HG02970 (cell line): ENCODE data around the gene ULBP2.
"Not testable (repeated sequence)": the region's sequence is repeated elsewhere in the genome, so short reads cannot be mapped to it uniquely, and the experiment has no call there.

Experiments
- ATAC-seq: cut with Tn5 transposase; IDR thresholded peaks from one replicate; pipeline ENCODE4 v1.9.1; 2021; ENCODE audit warnings: mild to moderate bottlenecking, moderate library complexity, moderate number of reproducible peaks; ENCODE audit not compliant: unreplicated experiment, low FRiP score

The ULBP2 gene

DNA sequence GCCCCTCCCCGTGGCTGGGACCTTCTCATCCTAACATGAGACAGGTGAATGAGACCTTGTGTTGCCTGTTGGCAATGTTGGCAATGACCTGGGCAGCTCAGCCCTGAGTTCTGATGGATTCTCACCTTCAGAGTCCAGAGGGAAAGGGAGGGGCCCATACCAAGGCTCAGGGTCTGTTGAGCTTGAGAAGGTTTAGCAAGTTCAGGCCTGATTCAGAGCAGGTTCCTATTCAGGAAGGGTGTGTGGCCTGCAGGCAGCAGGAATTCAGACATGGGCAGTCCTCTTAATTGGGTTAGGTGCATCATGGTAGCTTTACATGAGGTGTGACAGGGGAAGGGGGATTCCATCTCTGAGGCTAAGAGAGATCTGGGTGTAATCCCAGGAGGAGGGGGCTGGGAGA is 5.7 kb downstream of the ULBP2 start:
- ATAC-seq: not testable (repeated sequence)

DNA sequence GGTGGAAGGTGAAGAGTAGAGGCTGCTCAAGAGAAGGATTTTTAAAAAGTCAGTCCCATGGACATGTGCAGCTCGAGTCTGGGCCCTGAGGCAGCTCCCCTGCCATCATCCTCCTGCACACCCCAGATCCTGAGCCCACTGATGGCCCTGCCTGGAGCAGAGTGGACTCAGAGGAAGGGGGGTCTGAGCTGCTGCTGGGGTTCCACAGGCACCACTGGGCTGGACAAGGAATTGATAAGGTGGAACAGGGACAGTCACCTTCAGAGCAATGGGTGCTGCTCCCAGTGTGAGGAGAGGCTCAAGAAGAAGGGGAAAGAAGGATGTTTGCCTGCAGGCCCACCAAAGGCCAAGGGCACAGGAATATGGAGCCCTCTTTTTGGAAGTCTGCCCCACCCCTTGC is 6.2 kb downstream of the ULBP2 start:
- no peak for ATAC-seq

DNA sequence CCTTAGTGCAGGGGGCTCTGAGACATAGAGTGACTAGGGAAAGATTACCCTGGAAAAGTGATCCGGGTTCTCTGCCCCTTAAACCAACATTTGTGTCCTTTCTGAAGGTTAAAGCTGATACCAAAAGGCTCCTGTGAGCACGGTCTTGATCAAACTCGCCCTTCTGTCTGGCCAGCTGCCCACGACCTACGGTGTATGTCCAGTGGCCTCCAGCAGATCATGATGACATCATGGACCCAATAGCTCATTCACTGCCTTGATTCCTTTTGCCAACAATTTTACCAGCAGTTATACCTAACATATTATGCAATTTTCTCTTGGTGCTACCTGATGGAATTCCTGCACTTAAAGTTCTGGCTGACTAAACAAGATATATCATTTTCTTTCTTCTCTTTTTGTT is 6.8 kb downstream of the ULBP2 start:
- ATAC-seq: no peak

DNA sequence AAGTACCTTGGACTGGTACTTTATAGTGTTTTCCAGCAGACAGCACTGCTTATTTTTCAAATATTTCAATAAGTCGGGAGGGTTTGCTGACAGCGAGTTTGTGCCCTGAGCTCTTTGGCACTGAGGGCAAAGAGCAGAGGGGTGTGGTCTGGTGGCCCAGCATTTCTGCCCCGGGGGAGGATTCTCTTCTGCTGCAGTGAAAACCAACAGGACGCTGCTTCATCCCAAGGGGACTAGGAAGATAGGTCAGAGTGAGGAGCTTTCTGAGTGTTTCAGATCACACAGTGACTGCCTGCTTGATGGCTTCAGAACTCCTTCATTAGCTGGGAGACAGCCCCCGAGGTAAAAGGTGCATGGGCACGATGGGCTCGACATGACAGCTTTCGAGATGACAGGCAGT is 8.6 kb downstream of the ULBP2 start:
- no peak for ATAC-seq

DNA sequence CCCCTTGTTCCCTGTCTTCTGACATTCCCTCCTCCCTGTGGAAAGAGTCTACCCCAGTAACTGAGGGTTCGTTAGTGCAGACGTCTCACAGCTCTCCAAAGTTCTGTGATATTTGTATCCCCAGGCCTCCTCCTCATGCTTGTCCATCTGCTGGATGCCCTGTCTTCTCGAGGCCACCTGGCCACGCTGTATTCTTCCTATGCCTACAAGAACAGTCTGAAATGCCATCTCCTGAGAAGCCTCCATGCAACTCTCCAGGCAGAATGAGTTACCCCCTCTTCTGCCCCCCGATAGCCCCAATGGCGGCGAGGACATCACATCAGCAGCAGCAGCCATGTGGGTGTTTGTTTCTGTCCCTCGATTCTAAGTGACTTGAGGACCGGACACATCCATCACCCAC is 9.3 kb downstream of the ULBP2 start:
- ATAC-seq: no peak

DNA sequence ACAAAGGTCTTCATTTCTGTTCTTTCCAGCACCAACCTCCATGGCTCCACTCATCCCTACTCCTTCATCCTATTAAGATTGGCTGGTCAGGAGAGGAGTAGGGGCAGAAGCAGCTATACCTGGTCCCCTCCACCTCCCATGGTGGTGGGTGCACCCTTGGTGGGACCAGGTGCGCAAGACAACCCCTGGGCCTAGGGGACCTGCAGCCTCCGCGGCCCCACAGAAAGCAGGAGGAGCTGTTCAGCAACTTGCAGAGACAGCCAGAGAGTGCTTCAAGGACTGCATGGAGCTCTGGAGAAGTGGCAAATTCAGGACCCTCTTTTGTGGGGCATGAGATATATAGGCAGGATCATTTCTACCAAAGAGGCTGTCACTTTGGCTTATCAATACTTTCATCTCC is 9.8 kb downstream of the ULBP2 start:
- ATAC-seq: no peak

DNA sequence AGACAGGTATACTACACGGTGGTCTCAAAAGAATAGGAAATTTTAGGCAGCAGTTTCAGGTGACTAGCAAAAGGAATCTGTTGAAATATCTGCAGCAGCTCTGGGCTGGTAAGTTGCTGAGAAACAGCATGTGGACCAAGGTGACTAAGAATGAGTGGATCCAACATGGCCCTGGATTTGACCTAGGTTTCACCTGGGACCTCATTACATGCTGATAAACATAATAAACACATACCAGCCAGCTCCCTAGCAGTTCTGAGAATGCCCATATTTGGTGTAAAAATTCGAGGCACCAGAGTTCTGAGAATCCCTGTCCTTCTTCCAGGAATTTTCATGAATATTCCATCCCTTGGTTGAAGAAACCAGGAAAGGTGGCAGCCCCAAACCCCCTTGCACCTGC is 11.6 kb downstream of the ULBP2 start:
- ATAC-seq: not testable (repeated sequence)

DNA sequence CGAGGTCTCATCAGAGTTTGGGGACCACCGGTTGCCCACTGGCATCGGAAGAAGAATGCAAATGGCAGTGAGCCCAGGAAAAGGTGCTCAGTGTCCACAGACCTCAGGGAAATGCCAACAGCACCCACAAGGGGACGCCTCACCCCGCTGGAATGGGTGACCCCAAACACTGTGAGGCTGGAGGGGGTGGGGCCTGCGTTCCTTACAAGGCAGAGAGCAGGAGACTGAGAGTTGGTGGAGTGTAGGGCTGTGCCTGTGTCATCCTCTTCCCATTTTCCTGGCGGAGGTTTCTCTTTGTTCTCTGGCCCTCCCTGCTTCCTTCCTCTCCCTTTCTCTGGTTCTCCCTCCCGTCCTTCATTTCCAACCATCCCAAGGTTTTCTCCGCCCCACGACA is 12.1 kb downstream of the ULBP2 start:
- not testable (repeated sequence) for ATAC-seq

DNA sequence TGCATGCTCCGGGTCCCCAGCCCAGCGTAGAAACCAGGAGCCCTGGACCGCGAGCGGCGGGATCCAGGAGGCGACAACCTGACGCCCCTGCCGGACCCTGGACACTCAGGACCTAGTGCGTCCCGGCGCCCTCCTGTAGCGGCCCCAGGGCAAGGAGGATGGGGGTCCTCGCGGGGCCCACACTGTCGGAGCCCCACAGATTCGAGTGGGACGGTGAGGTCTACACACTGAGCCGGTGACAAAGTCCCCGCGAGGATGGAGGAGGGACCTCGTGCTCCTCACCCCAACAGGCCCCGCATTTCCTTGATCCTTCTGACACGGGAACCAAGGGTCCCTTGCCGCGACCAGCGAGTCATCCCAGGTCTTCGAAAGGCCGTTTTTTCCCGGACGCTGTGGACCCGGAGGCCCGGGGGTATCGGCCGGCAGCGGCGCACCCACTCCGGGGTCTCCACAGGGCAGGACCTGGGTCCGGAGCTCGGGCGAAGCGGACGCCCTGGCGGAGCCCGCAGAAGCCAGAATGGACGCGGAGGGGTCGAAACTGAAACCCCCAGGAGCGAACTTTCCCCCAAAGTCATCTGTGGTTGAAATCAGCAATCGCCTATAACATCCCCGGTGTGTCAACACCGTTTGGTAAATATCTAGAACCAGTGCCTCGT is 12.6 kb downstream of the ULBP2 start:
- not testable (repeated sequence) for ATAC-seq

DNA sequence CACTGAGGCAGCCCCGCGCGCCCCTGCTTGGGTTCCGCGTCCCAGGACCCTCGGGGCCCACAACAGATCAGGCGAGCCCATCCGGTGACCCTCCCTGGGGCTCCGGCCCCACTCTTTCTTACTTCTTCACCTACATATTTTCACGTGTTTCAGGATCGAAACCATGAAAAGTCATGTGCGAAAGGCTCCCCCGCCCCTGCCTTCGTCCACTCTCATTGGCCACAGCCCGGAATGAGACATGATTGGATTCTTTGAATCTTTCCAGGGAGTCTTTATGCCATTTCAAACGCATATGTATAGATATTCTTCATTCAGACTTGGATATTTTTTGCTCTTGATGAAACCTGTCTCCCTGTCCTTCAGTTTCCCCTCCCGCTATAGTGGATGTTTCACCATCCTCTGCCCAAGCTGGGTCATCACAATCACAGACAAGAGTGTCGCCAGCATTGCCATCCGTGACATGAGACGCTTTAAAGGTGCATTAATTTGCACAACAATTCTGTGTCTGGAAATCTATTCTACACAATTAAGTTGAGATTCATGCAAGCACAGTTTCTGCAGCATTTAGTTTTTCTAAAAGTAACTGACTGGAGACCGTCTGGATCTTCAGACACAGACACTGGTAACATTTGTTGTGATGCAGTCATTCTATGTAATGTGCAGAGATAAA is 13.3 kb downstream of the ULBP2 start:
- not testable (repeated sequence) for ATAC-seq

DNA sequence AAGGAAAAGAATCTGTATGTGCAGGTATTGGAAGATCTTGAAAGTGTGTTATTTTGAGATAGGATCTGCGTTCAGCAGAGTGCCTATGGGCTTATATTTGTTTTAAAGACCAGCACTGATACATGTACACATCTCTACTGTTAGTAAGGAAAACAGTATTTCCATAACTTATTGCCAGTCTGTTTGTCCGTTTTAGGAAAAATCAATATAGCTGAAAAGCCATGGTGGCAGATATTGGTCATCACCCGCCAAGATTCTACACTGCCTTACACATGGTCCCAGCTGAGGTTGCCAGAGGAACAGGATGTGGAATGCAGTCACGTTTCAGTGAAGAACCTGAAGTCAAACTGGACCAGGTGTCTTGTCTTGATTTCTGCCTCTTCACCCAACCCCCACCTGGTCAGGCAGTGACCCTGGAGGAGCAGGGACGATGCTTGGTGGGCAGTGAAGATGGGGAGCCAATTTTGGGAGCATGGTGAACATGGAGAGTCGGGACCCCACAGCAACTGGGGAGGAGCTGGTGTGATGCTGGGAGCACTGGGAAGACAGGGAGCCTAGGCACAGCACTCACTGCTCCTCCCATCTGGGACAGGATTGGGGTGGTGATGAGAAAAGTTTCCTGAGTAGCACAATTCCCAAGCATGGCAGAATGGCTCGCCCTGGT is 14.0 kb downstream of the ULBP2 start:
- ATAC-seq: not testable (repeated sequence)

DNA sequence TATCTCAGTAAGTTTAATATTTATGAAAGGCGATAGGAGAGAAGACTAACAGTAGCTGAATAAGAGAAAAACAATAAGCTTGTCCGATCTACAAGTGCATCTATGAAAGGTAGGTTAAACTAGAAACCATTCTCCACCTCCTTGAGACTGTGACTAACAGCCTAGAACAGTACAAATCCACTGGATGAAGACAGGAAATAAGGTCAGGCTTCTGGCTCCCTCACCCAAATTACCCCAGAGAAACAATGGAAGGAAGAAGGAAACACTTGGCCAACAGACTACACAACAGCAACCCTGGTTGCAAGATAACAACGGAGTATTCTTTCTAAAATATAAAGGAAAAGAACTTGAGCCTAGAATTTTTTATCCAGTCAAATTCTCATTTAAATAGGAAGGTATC is 16.3 kb downstream of the ULBP2 start:
- ATAC-seq: not testable (repeated sequence)

DNA sequence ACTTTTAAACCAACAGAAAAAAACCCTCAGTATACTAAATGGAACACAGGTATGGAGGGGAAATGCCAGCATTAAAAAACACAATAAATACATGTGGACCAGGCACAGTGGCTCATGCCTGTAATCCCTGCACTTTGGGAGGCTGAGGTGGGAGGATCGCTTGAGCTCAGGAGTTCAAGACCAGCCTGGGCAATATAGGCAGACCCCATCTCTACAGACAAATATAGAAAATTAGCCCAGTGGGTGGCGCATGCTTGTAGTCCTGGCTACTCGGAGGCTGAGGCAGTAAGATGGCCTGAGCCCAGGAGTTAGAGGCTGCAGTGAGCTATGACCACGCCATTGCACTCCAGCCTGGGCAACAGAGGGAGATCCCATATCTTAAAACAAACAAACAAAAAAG is 18.0 kb downstream of the ULBP2 start:
- not testable (repeated sequence) for ATAC-seq

DNA sequence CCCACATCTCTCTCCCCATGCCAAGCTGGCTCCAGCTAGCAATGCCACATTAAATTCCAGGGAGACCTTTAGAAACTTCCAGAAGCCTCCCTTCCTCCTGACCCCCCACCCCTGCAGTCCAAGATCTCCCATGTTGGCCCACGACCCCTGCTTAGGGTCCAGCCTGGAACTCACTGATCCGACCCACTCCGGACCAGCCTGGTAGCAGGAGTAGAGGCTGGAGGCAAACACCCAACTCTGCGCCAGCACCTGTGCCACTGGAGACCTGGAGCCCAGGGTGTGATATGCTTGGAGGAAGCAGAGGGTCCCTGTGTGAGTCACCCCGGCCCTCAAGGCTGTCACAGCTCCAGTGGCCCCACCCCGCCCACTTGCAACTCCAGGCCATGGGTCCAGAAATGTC is 18.7 kb downstream of the ULBP2 start:
- no peak for ATAC-seq

DNA sequence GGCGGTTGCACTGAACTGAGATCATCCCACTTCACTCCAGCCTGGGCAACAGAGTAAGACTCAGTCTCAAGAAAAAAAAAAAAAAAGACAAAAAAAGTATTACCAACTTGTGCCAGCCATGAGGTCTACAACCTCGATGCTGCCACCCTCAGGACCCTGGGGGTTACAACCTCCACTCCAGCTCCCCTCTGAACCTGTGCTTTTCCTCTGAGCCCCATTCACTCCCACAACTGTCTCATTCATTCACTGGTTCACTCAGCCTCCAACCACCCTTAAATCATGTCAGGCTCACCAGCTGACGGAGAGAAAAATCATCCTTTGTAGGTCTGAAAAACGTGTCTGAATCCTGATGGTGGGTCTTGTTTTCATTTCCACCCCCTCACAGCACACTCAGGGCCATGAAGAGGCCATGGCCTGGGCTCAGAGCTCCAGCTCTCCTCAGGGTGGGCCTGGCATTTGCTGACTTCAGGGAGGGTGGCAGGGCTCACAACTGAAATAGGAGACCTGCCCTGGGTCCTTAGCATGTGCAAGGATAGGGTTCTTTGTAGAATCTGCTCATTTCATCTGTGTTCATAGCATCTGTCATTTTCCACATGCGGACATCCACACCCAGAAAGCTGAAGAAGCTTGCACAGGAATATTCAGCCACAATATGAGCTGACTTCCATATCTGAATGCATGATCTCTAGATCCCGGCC is 20.1 kb downstream of the ULBP2 start:
- ATAC-seq: no peak

DNA sequence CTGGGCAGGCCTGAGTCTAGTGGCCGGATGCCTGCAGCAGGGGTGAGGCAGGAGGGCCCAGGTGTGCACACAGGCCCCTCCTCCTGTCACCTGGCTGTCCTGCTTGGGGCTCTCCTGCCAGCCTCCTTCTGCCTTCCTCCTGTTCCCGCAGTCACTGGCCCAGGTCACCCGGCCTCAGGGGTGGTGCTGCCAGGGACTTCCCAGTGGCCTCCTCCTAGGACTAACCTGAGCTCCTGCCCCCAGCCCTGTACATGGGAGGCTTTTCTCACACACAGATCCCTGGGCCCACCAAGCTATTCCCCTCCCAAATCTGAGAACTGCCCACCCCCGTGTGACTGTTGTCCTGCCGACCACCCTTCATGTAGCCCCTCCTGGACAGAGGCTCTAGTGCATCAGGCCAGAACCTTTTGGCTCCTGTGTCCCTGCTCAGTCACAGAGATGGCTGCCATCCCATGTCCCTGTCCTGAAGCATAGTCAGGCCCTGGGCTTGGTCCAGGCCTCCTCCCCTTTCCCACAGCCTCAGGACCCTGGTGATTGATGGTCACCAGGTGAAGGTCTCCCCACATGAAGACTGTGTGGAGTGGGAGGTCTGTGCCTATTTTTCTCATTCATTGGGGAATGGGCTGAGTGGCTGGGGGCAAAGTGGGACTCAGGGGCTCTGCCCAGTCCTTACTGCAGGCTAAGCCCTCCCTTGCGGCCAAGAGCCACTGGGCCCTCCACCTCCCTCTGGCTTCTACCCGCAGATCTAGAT is 20.8 kb downstream of the ULBP2 start:
- ATAC-seq: no peak

DNA sequence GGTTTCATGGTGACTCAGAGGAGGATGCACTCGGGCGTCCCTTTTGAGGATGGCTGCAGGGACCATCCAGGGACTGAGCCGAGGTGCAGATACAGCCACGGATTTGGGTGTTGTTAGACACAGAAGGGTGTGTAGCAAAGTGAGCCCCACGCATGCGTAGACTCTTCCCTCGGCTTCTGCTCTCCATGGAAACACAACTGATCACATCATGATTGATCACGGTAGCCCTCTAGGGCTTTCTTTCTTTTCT is 21.3 kb downstream of the ULBP2 start:
- no peak for ATAC-seq

DNA sequence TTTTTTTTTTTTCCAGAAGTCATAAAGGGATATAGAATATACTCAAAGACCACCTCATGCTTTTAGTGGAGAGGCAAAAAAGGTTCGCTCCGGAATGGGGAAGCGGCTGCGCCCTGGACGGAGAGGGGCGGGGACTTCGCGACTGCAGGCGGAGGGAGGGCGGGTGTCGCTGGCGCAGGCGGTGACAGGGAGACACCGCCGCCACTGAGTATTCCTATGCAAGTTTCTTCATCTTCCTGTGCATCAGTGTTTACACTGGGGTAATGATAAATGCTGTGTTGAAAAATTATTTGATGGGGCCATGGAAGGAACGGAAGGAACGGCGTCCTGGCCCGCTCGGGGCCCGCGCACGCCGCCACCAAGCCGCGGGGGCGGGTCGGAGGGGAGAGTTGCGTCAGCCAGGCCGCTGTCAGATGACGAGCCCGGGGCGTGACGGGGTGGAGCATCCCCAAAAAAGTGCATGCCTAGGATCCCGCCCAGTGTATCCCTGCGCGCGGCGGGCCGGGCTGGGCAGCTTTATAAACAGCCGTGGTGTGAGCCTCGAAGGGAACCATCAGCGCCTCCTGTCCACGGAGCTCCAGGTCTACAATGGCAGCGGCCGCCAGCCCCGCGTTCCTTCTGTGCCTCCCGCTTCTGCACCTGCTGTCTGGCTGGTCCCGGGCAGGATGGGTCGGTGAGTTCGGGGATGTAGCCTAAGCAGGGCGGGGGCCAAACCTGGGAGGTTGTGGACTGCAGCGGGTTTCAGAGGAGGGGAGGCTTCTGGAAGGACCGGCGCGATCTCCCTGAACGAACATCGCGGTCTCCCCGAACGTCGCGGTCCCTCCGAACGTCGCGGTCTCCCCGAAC is 21.9 kb downstream of the ULBP2 start, which contains the start of gene ULBP1:
ULBP1 (plus strand) TSS at position 482 of the 846 bp plus-strand sequence; CDS start at position 589, 107 bp downstream.
- no peak for ATAC-seq

DNA sequence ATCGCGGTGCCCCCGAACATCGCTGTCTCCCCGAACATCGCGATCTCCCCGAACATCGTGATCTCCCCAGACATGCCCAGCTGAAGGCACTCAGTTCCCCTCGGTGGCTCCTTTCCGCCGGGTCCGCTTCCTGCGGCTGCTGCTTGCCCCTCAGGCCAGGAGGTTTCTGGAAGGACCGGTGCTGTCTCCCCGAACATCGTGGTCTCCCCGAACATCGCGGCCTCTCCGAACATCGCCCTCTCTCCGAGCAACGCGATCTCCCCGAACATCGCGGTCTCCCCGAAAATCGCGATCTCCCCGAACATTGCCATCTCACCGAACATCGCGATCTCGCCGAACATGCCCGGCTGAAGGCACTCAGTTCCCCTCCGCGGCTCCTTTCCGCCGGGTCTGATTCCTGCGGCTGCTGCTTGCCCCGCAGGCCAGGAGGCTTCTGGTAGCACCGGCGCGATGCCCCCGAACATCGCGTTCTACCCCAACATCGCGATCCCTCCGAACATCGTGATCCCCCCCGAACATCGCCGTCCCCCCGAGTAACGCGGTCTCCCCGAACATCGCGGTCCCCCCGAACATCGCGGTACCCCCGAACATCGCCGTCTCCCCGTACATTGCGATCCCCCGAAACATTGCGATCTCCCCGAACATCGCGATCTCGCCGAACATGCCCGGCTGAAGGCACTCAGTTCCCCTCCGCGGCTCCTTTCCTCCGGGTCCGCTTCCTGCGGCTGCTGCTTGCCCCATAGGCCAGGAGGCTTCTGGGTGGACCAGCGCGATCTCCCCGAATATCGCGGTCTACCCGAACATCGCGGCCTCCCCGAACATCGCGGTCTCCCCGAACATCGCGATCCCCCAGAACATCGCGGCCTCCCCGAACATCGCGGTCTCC is 22.7 kb downstream of the ULBP2 start:
- ATAC-seq: no peak
